ENCODE data around the gene TMEM18.

DNA sequence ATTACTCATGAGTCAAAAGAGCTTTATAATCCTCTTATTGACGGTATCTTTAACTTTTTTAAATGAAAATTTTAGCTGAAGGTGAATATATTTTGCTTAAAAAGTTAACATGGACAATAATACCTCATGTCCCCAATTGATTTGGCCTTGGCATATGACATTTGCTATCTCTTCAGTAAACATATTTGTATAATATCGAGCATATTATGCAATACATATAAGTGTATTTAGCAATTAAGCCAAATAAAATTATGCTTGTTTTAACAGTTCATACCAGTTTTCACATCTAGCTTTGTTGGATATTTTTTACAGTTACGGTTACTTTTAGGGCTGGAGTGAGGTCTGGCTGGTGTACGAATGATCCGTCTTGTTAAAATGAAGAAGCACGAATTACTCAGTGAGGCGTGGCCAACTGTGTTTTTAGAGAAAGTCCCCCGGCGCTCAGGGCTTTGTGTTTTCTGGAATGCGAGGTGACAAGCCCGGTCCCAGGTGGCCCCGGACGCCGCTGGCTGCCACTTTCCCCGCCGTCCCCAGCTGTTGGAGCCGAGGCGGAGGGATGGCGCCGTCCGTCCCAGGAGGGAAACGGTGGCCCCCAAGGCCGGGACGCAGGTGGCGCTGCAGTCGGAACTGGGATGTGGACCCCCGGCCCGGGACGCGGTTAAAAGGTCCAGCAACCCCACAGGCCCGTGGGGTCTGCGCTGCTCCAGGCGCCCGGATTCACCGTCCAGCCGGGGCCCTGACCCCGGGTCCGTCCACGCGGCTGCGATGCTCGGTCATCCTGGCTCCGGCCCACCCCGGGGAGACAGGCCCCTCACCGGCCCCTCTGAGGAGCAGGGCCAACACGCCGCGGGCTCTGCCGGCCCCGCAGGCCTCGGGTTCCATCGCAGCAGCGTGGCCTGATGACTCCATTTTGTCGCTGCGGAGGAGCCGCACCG, 41.3 kb downstream of the TMEM18 start:
- TF ChIP-seq FOXP4 (CRISPR knock-in tag; IDR thresholded peaks at IDR 0.05; ENCODE audit: borderline replicate concordance), result no peak
- no peak for TF ChIP-seq ZNF639 (CRISPR knock-in tag; conservative IDR thresholded peaks at IDR 0.05 in 1 of 2, IDR thresholded peaks at IDR 0.05 in 1 of 2)
- TF ChIP-seq ZKSCAN1 (IDR thresholded peaks at IDR 0.05; ENCODE audit: low read depth, low read length), result no peak
- TF ChIP-seq, protein P1, sequence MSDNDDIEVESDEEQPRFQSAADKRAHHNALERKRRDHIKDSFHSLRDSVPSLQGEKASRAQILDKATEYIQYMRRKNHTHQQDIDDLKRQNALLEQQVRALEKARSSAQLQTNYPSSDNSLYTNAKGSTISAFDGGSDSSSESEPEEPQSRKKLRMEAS (CRISPR knock-in tag; IDR thresholded peaks at IDR 0.05), result no peak
- no peak for TF ChIP-seq POU5F1 (IDR thresholded peaks at IDR 0.05; ENCODE audit: borderline replicate concordance, low read depth, low read length, partially characterized antibody)
- no peak for TF ChIP-seq CTCF (IDR thresholded peaks at IDR 0.05 in 2 of 3, conservative IDR thresholded peaks at IDR 0.05 in 1 of 3; ENCODE audit: insufficient read depth in 2 of 3, low read depth in 1 of 3, low read length in 3 of 3)
- no peak for TF ChIP-seq TFAM (CRISPR knock-in tag; conservative IDR thresholded peaks at IDR 0.05)
- TF ChIP-seq, protein P2, sequence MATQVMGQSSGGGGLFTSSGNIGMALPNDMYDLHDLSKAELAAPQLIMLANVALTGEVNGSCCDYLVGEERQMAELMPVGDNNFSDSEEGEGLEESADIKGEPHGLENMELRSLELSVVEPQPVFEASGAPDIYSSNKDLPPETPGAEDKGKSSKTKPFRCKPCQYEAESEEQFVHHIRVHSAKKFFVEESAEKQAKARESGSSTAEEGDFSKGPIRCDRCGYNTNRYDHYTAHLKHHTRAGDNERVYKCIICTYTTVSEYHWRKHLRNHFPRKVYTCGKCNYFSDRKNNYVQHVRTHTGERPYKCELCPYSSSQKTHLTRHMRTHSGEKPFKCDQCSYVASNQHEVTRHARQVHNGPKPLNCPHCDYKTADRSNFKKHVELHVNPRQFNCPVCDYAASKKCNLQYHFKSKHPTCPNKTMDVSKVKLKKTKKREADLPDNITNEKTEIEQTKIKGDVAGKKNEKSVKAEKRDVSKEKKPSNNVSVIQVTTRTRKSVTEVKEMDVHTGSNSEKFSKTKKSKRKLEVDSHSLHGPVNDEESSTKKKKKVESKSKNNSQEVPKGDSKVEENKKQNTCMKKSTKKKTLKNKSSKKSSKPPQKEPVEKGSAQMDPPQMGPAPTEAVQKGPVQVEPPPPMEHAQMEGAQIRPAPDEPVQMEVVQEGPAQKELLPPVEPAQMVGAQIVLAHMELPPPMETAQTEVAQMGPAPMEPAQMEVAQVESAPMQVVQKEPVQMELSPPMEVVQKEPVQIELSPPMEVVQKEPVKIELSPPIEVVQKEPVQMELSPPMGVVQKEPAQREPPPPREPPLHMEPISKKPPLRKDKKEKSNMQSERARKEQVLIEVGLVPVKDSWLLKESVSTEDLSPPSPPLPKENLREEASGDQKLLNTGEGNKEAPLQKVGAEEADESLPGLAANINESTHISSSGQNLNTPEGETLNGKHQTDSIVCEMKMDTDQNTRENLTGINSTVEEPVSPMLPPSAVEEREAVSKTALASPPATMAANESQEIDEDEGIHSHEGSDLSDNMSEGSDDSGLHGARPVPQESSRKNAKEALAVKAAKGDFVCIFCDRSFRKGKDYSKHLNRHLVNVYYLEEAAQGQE (IDR thresholded peaks at IDR 0.05; ENCODE audit: borderline replicate concordance), result no peak
- TF ChIP-seq, protein P2 (CRISPR knock-in tag; IDR thresholded peaks at IDR 0.05; ENCODE audit: low read depth), result no peak
- TF ChIP-seq SMC3 (conservative IDR thresholded peaks at IDR 0.05; ENCODE audit: insufficient read depth, low read depth, low read length), result no peak
- TF ChIP-seq GABPA (tag; conservative IDR thresholded peaks at IDR 0.05; ENCODE audit: low read depth), result no peak
- TF ChIP-seq BRF1 (IDR thresholded peaks at IDR 0.05; ENCODE audit: borderline replicate concordance, extremely low read depth, insufficient read length), result no peak
- no peak for TF ChIP-seq TBL1XR1 (IDR thresholded peaks at IDR 0.05; ENCODE audit: low read length in 2 of 2)

Data from K562 (cell line).